ENCODE results near the gene L1CAM. TPM values are rescaled to one million over a fixed set of nuclear protein-coding genes. Genes with fewer than 3 reads are reported as not detected.

The L1CAM gene
- total RNA-seq, 2 experiments from 2014 or later = not detected

GRCh38 chrX:153816831-153817690 is 68.9 kb downstream of the L1CAM start:
- no peaks in the 10 kb centered on the region for H4K20me1 ChIP-seq (ENCODE audit: insufficient read depth, low read length)
- no peak overlapping the region for H3K4me2 ChIP-seq (ENCODE audit: low read length)
- ChIA-PET POLR2A (interaction anchor here (0.5 kb wide), 1 partner anchor 272 kb away, joined by 6 read pairs; no protein-coding TSS in a partner anchor), CTCF (ENCODE audit: unreplicated experiment) (no interaction called here)
- no peaks in the 10 kb centered on the region for H3K79me2 ChIP-seq (ENCODE audit: insufficient read depth, low read depth, low read length)
- no peaks in the 10 kb centered on the region for H3K9me2 ChIP-seq (ENCODE audit: insufficient read depth, low read length)
- H2AFZ ChIP-seq (ENCODE audit: low read length) = no peak overlapping the region
- no peaks in the 10 kb centered on the region for H3K4me1 ChIP-seq (ENCODE audit: insufficient read depth, low read length, poor library complexity, severe bottlenecking)
- H3K27ac ChIP-seq (ENCODE audit: low read depth, low read length, poor library complexity, severe bottlenecking) = no peak overlapping the region
- H3K36me3 ChIP-seq (ENCODE audit: insufficient read depth, low read length) = no peaks in the 10 kb centered on the region
- no peaks in the 10 kb centered on the region for H3K9me3 ChIP-seq (ENCODE audit: low read length)
- TF ChIP-seq CTCF (conservative IDR thresholded peaks at IDR 0.05; ENCODE audit: low read length) = no peak
- TF ChIP-seq EZH2phosphoT487 (IDR thresholded peaks at IDR 0.05; ENCODE audit: borderline replicate concordance, low read depth, low read length) = no peak
- DNase-seq (ENCODE audit: low spot score) = no peak
- intact Hi-C loops (cut with micrococcal nuclease; ENCODE audit: unreplicated experiment) = no loop called here
- no peak overlapping the region for H3K4me3 ChIP-seq (ENCODE audit: low read depth, low read length, poor library complexity, severe bottlenecking)
- BruUV-seq (replicated peaks) = no TSS peak

- intact Hi-C loops (cut with micrococcal nuclease; ENCODE audit: unreplicated experiment) = no loop called here
- no peaks in the 10 kb centered on the region for H3K9me3 ChIP-seq (ENCODE audit: low read length)
- no peaks in the 10 kb centered on the region for H4K20me1 ChIP-seq (ENCODE audit: insufficient read depth, low read length)
- H3K4me2 ChIP-seq (ENCODE audit: low read length) = no peak overlapping the region
- H3K4me1 ChIP-seq (ENCODE audit: insufficient read depth, low read length, poor library complexity, severe bottlenecking) = no peaks in the 10 kb centered on the region
- H3K79me2 ChIP-seq (ENCODE audit: insufficient read depth, low read depth, low read length) = no peaks in the 10 kb centered on the region
- no peaks in the 10 kb centered on the region for H3K36me3 ChIP-seq (ENCODE audit: insufficient read depth, low read length)
- no TSS peak for BruUV-seq (replicated peaks)
- H3K27ac ChIP-seq (ENCODE audit: low read depth, low read length, poor library complexity, severe bottlenecking) = no peak overlapping the region
- no peaks in the 10 kb centered on the region for H3K9me2 ChIP-seq (ENCODE audit: insufficient read depth, low read length)
- TF ChIP-seq CTCF (conservative IDR thresholded peaks at IDR 0.05; ENCODE audit: low read length) = no peak
- TF ChIP-seq EZH2phosphoT487 (IDR thresholded peaks at IDR 0.05; ENCODE audit: borderline replicate concordance, low read depth, low read length) = no peak
- no peak overlapping the region for H2AFZ ChIP-seq (ENCODE audit: low read length)
- CTCF ChIA-PET (ENCODE audit: unreplicated experiment) = no interaction called here
- DNase-seq (ENCODE audit: low spot score) = no peak
- H3K4me3 ChIP-seq (ENCODE audit: low read depth, low read length, poor library complexity, severe bottlenecking) = no peak overlapping the region
- POLR2A ChIA-PET = no interaction called here
These were observed 71.2 kb downstream of the L1CAM start for GRCh38 chrX:153814591-153815315.
